Stimulated activated CD4-positive, alpha-beta T cell treated with anti-CD3 and anti-CD28 coated beads, Interleukin-12 subunit alpha, Interleukin-12 subunit beta, amount 100 ng/mL, for 48 hours (primary cell): ENCODE data around the gene GINS2.

Experiments
- DNase-seq, 3 donors: peaks; one replicate each; pipeline ENCODE4 v3.0.0-alpha.2; 2020; ENCODE audit warnings: low read depth in 2 of 3, low spot score in 1 of 3

Gene GINS2

DNA sequence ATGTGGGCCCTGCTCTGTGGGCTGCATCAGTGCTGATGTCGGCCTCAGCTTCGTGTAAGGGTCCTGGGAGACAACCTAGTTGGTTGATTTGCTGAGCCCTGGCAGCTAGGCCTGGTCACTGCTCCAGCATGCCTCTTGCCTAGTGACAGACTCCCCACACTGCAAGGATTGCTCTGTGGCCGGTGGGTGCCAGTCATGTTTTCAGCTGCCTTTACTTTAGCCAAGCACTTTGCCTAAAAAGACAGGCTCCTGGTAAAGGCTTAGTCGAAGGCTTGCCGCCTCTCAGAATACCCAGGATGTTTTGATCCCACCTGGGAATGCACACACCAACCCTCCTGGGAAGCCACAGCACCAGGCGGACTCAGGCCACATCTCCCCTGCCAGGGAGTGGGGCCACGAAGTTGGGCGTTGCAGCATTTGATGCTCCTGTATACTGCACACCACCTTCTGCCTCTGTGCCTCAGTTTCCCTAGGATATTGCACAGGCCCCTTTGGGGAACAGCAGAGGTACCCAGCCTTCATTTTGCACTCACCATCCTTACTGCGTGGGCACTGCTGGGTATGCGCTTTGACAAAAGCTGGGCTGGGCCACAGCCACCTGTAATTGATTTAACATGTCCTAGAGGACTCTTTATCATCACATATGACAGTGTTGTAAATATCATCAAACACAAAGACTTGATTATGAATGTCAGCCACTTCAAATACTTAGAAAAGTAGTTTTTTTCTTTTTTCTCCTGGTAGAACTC lies 19.9 kb downstream of the GINS2 start:
- no peak for DNase-seq

DNA sequence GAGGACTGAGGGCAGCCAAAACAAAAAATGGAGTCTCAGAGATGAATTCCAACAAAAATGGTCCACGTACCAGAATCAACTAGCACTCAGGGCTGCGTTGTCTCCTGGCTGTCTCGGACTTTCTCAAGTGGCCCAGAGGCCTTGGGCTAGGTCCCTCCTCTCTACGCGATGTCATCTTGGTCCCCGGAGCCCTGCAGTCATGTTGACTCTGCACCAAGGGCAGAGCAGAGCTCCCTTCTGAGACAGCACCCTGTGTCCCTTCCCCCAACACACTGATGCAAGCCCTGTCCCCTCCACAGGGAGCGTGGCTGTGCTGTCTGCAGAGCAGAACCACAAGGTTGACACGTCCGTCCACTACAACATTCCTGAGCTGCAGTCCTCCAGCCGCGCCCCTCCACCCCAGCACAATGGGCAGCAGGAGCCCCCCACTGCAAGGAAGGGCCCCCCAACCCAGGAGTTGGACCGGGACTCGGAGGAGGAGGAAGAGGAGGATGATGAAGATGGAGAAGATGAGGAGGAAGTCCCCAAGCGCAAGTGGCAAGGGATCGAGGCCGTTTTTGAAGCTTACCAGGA lies 20.8 kb downstream of the GINS2 start:
- no peak for DNase-seq

DNA sequence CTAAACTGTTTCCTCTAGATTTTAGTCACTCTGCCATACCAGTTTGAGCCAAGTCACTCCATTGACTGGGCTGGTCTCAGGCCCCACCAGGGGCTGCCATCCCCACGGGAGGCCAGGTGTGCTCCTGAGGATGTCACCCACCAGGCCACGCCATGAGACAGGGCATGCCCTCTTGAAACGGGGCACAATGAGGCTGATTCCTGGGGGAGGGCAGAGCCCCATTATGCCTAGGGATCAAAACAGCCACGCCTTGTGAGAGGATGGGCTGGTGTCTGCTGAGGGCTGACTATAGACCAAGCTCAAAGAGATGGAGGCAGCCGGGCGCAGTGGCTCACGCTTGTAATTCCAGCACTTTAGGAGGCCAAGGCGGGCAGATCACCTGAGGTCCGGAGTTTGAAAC lies 21.5 kb downstream of the GINS2 start:
- no peak for DNase-seq

DNA sequence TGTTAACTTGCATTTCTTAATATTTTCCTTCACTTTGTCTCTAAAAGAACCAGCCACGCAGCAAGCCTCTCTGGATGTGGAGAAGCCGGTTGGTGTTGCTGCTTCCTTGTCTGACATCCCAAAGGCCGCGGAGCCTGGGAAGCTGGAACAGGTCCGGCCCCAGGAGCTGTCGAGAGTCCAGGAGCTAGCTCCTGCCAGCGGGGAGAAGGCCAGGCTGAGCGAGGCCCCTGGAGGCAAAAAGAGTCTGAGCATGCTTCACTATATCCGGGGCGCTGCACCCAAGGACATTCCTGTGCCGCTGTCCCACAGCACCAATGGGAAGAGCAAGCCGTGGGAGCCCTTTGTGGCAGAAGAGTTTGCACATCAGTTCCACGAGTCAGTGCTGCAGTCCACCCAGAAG lies 22.8 kb downstream of the GINS2 start:
- no peak for DNase-seq

DNA sequence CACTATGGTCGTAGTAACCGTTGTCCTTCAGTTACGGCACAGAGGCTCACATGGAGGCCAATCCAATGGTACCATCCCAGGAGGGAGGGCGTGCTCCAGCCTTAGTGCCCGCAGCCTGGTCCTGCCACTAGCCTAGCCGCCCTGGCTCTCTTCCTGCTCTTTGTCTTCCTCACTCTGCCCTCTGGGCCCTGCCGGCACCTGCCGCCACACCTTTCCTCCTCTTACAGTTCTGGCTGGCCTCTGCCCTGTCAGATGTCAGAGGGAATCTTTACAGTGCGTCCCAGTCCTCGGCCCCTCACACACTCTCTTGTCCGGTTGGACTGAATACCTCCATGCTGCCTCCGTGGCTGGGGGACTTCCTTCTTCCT lies 23.4 kb downstream of the GINS2 start:
- no peak for DNase-seq

DNA sequence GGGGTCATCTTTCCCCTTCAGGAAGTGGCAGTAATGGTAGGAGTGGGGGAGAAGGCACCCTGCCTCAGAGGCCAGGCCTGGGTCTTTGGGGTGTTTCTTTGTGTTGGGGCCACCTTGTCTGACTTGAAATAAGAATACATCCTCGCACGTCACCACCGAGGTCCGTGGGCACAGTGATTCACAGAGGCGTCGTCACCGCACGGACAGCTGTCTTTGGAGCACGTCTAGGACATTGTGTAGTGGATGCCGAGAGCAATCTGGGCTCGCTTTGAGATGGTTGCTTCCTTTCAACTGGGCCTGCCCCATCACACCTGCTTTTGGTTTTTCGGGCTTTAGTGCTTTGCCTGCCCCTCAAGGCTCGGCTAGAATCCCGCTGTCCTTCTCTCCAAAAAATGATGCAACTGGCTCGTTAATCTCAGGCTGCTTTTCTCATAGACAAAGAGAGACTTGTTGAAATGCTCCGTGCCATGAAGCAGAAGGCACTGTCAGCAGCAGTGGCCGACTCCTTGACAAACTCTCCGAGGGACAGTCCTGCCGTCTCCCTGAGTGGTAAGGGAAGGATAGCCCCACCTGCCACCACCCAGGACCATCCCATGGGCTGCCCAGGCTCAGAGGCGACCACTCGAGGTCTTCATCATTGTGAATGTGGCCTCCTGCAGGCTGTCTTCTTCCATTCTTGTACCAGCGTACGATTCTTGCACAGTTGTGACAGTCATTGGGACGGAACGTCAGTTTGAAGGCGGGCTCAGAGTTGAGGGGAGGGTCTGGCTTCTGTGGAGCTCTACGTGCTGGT lies 24.0 kb downstream of the GINS2 start:
- no peak for DNase-seq

DNA sequence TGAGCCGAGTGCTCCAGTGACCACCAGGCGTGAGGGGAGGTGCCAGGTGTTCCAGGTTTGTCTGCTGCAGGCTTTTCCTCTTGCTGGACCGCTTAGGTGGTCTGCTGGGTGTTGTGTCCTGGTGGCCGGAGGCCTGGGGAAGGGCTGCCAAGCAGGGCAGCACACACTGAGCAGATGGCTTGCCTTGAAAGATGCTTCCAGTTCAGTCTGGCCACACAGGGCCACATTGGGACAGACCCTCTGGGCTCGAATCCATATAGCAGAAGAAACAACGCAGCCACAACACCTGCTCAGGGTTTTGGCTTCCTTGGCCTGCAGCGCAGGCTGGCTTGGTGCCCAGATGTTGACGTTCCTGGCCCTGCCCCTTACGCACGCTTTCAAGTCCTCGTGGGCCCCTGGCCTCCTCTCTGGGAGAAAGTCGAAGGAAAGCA lies 24.8 kb downstream of the GINS2 start:
- no peak for DNase-seq

DNA sequence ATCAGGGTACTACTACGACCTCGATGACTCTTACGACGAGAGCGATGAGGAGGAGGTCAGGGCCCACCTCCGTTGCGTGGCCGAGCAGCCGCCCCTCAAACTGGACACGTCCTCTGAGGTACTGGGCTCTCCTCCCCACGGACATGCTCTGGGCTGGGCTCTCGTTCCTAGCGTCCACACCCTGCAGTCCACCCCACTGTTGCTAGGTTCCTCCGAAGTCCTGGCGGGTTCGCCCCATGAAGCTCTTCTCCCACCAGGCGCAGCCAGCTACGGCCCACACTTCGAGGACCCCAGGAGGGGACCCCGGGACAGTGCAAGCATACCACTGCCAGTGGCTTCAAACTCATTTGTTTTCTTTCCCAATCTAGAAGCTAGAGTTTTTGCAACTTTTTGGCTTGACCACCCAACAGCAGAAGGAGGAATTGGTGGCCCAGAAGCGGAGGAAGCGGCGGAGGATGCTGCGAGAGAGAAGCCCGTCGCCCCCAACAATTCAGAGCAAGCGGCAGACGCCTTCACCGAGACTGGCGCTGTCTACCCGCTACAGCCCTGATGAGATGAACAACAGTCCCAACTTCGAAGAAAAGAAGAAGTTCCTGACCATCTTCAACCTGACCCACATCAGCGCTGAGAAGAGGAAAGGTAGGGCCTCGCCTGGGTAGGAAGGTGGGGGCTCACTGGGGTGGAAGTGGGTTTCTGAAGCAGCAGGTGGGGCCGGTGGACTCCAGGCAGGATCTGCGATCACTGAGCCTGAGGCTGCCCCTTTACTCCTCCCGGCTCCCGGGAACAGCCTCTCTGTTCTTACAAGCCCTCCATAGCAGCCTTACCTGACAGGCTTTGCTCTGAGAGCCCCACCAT lies 25.6 kb downstream of the GINS2 start:
- DNase-seq, result no peak

DNA sequence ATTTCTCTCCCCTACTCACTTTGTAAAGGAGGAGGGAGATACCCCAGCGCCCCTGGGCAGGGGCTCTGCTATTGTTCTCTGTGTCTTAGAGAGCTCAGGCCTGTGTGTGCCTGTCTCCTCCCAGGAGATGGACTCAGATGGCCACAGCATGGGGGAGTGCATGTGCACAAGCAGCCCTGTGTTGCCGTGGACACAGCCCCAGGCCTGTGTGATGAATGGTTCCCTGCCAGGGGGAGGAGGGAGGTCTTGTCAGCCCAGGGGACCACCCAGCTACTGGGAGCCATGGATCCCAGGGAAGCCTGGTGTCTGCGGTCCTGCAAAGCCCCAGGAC lies 26.3 kb downstream of the GINS2 start:
- no peak for DNase-seq

DNA sequence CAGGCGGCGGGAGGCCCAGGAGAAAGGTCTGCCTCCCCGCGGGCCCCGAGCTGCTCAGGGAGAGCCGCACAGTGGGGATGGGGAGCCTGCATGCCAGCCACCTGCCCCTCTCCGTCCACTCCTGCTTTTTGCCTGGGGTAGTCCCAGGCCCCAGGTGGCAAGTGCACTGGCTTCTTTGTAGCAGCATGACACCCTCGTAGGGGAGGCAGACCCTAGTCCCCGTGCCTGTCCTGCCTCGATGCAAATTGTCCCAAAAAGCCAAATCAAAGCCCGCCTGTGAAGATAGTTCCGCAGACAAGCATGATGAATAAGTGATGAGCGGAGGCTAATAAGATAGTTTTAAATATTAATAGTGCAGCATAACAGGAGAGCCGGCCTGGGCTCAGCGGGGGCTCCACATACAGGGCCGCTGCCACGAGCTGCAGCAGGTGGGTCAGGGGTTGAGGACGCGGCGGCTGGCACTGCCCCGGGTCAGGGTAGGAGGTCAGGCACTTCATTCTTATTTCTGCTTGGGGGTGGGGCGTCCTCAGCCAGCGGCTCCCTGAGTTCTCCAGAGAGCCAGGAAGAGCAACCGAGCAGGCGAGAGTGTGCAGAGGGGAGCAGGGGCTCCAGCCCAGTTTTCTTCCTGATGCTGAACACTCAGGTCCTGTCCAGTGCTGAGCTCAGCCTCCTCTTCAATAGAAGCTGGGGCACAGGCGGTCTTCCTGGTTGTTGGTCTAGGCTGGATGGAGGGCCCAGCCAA lies 26.8 kb downstream of the GINS2 start:
- no peak for DNase-seq

DNA sequence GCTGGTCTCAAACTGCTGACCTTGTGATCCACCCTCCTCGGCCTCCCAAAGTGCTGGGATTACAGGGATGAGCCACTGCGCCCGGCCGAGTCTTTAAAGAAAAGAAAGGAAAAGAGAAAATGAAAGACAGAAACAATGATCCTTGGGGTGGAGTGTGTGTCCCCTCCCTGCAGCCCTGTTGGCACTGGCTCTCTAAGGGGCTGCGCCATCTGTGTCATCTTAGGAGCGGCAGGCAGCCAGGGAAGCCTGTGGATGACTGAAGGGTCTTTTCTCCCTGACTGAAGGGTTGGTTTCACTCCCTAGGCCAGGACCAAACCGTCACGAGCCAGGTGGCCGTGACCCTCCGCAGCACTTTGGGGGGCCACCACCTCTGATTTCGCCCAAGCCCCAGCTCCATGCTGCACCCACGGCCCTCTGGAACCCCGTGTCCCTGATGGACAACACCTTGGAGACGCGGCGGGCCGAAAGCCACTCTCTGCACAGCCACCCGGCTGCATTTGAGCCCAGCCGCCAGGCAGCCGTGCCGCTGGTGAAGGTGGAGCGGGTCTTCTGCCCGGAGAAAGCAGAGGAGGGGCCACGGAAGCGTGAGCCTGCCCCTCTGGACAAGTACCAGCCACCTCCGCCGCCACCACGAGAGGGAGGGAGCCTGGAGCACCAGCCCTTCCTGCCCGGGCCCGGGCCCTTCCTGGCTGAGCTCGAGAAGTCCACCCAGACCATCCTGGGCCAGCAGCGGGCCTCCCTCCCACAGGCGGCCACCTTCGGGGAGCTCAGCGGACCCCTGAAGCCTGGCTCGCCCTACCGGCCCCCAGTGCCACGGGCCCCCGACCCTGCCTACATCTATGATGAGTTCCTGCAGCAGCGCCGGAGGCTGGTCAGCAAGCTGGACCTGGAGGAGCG lies 27.7 kb downstream of the GINS2 start:
- DNase-seq, result no peak

DNA sequence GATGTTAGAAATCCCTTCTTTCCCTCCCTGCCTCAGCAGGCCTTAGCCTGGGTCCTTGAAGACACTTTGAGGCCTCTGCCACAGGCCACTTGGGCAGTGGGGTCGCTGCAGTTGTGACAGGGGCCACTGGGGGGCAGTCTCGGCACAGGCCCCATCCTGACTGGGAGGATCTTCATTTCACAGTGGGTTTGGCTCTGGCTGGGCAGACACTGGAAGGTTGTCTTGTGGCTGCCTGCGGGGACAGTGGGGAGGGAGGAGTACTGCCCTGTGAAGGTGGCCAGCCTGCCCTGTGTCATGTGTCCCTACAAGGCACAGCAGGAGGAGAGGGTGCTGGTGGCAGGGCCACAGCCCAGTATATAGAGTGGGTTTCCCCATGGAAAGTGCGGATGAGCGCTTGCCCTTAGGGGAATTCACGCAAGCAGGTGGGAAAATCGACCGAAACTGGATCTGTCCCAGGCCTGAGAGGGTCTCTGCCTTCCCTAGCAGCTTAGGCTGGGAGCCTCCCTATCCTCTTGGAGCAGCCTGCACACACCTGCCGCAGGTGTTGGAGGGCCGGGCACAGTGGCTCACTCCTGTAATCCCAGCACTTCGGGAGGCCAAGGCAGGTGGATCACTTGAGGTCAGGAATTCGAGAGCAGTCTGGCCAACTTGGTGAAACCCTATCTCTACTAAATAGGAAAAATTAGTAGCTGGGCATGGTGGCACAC lies 28.8 kb downstream of the GINS2 start:
- DNase-seq, result peak; percentile 49 to 72 (median 49)

DNA sequence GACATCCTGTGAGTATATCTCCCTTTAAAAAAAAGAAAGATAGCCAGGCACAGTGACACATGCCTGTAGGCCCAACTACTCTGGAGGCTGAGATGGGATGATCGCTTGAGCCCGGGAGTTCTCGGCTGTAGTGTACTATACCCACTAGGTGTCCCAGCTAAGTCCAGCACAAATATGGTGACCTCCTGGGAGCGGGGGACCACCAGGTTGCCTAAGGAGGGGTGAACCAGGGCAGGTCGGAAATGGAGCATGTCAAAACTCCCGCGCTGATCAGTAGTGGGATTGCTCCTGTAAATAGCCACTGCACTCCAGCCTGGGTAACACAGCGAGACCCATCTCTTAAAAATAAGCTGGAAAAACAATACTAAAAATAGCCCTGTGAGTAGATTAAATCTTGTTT lies 29.4 kb downstream of the GINS2 start:
- no peak for DNase-seq

DNA sequence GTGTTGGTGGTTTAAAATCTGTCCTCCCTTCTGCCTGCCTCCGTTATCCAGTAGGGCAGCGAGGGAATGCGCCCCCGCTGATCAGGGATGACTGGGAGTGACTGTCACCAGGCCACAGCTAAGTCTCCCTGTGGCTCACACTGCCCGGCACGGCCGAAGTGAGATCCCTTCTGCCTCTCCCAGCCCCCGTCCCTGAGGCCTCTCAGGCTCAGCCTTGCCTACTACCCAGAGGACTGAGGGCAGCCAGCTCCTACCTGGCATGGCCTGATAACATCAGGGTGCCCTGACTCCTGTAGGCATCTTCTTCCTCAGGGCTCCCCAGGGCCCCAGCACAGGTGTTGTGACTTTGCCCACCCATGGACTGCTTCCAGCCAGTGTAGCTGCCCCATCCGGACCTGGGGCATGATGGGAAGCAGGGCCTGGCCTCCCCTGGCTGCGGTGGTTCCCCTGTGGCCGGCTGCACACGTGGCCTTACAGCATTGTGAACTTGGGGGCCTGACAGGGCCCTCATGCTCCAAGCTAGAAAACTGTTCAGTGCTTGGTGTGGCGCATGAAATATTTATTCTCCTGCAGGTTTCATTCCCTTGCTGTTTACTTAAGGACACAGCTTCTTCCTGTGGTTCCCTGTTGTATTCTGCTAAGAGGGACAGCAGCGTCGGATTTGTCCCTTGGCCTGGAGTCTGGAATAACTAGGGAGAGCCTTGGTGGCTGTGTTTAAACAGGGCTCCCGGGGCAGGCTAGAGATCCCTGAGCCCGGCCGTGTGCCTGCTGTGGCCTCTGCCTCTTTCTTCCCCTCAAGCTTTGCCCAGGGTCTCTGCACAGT lies 30.0 kb downstream of the GINS2 start:
- no peak for DNase-seq

DNA sequence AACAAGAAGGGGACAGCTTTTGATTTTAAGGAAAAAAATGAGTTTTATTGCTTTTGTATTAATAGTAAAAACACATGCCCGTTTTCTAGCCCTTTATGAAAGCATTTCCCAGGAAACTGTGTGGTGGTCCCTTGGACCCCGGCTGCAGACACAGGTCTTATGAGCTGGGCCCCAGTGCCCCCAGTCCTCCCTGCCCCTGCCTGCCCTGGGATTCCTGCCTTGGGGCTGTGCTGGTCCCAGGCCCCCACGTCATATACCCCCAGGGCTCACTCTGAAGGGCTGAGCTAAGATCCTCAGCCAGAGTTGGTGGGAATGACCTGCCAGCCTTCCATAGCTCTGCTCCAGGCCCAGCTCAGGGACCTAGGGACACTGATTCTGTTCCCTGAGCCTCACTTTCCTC lies 30.8 kb downstream of the GINS2 start:
- no peak for DNase-seq

DNA sequence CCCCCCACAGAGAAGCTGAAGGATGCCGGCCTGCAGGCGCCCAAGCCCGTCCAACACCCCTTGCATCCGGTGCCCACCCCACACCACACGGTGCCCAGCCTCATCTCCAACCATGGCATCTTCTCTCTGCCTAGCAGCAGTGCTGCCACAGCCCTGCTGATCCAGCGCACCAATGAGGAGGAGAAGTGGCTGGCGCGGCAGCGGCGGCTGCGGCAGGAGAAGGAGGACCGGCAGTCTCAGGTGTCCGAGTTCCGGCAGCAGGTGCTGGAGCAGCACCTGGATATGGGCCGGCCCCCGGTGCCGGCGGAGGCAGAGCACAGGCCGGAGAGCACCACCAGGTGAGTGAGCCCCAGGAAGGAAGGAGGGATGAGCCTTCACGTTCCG lies 31.5 kb downstream of the GINS2 start:
- no peak for DNase-seq

DNA sequence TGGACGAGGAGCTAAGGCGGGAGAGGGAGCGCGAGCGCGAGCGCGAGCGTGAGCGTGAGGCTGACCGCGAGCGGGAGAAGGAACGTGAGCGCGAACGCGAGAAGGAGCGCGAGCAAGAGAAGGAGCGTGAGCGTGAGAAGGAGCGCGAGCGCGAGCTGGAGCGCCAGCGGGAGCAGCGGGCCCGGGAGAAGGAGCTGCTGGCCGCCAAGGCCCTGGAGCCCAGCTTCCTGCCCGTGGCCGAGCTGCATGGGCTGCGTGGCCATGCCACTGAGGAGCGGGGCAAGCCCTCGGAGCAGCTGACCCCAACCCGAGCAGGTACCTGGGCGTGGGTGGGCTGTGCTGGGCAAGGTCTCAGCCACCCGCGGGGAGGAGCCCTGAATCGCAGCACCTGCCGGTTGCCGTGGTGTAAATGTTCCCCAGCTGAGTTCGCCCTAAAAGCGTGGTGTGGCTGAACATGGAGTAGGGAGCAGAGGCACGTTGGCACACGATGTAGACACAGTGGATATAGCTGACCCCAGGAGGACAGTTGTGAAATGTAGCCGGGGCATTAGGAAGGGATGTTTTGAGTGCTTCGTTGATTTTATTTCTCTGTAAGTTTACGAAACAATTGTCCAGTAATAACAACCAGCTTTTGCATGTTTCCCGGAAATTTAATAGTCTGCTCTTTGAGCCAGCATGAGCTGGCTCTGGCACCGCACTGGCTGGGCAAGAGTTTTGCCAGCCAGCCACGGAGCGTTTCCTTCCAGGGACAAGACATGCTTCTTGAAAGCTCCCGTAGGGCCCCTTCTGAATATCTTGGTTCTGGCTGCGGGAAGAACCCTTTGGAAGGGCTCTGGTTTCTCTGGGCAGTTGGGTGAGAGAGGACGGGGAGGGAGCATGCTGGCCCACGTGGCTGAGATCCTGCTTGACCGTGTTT lies 32.1 kb downstream of the GINS2 start:
- DNase-seq, result no peak
